ENCODE measurements around the gene UBA5.
A peak's percentile ranks its signal among the peaks of the same experiment; 100 is the strongest.

UBA5 gene

GRCh38 chr3:132661101-132661500 lies 972 bp downstream of the UBA5 start:
- H3K27ac ChIP-seq = peak overlapping the region; percentile 93
- TF ChIP-seq ZFX (IDR thresholded peaks at IDR 0.05) (no peak), CTCF (conservative IDR thresholded peaks at IDR 0.05) (no peak)

- TF ChIP-seq CTCF (conservative IDR thresholded peaks at IDR 0.05) = no peak
- no peak for TF ChIP-seq ZFX (IDR thresholded peaks at IDR 0.05)
- no peak overlapping the region for H3K27ac ChIP-seq
Observed at GRCh38 chr3:132662212-132662611, 2.1 kb downstream of the UBA5 start.

GRCh38 chr3:132665230-132665745 lies 5.2 kb downstream of the UBA5 start:
- TF ChIP-seq ZFX (IDR thresholded peaks at IDR 0.05) (no peak), CTCF (conservative IDR thresholded peaks at IDR 0.05) (no peak)
- no peak overlapping the region for H3K27ac ChIP-seq

GRCh38 chr3:132669256-132669777 lies 9.2 kb downstream of the UBA5 start:
- no peak overlapping the region for H3K27ac ChIP-seq
- TF ChIP-seq CTCF (conservative IDR thresholded peaks at IDR 0.05) (no peak), ZFX (IDR thresholded peaks at IDR 0.05) (no peak)

GRCh38 chr3:132675408-132675807 lies 15.3 kb downstream of the UBA5 start:
- TF ChIP-seq CTCF (conservative IDR thresholded peaks at IDR 0.05) (no peak), ZFX (IDR thresholded peaks at IDR 0.05) (no peak)
- no peak overlapping the region for H3K27ac ChIP-seq

- H3K27ac ChIP-seq = no peak overlapping the region
- TF ChIP-seq ZFX (IDR thresholded peaks at IDR 0.05) (no peak), CTCF (conservative IDR thresholded peaks at IDR 0.05) (no peak)
Observed at GRCh38 chr3:132679911-132680310, 19.8 kb downstream of the UBA5 start.

- TF ChIP-seq CTCF (conservative IDR thresholded peaks at IDR 0.05) (no peak), ZFX (IDR thresholded peaks at IDR 0.05) (no peak)
- no peak overlapping the region for H3K27ac ChIP-seq
Observed at GRCh38 chr3:132681421-132681820, 21.3 kb downstream of the UBA5 start.

Data from C4-2B (cell line).